Measurements from ENCODE around the gene CXCL14. TPM values are rescaled to one million over a fixed set of nuclear protein-coding genes. Genes with fewer than 3 reads are reported as not detected.
A peak's percentile ranks its signal among the peaks of the same experiment; 100 is the strongest.

The CXCL14 gene
- total RNA-seq, 2 donors from 2014 or later = 0.20 to 0.44 TPM

- Histone ChIP-seq H3K9me3 (ENCODE audit: control insufficient read depth, low read length) (no peaks in the 10 kb centered on the region), H3K27ac (ENCODE audit: low read depth, low read length) (no peak overlapping the region), H3K9ac (ENCODE audit: extremely low read depth, low read length, poor library complexity, severe bottlenecking) (no peak overlapping the region), H3K36me3 (ENCODE audit: control insufficient read depth, insufficient read depth, low read length) (no peaks in the 10 kb centered on the region), H3K27me3 (ENCODE audit: control insufficient read depth, insufficient read depth, low read length, poor library complexity, severe bottlenecking) (peaks cover 68% of the 10 kb centered on the region), H3K4me3 (ENCODE audit: low read length) (no peak overlapping the region), H3K4me1 (ENCODE audit: control insufficient read depth, insufficient read depth, low read length) (no peaks in the 10 kb centered on the region)
- Mint-ChIP-seq H3K27ac (no peak overlapping the region), H3K9me3 (no peaks in the 10 kb centered on the region), H3K4me1 (peaks cover 10% of the 10 kb centered on the region), H3K4me3 (no peak overlapping the region), H3K36me3 (ENCODE audit: low read depth) (no peaks in the 10 kb centered on the region), H3K27me3 (ENCODE audit: insufficient read depth) (peaks cover 86% of the 10 kb centered on the region)
- peak; percentile 92 for DNase-seq
- TF ChIP-seq CTCF (conservative IDR thresholded peaks at IDR 0.05) = peak; percentile 90
- WGBS, 2 experiments (ENCODE audit: insufficient coverage in 1 of 2, insufficient read length in 1 of 2) = 44 to 46% methylated on average over 11 to 15 of the region's 15 CpGs
Observed at GRCh38 chr5:135551593-135552447, 27.0 kb downstream of the CXCL14 start.

GRCh38 chr5:135549413-135549812 lies 29.4 kb downstream of the CXCL14 start:
- Mint-ChIP-seq H3K36me3 (ENCODE audit: low read depth) (no peaks in the 10 kb centered on the region), H3K9me3 (no peaks in the 10 kb centered on the region), H3K27ac (no peak overlapping the region), H3K4me1 (peaks cover 19% of the 10 kb centered on the region), H3K27me3 (ENCODE audit: insufficient read depth) (peaks cover 91% of the 10 kb centered on the region), H3K4me3 (no peak overlapping the region)
- Histone ChIP-seq H3K27me3 (ENCODE audit: control insufficient read depth, insufficient read depth, low read length, poor library complexity, severe bottlenecking) (peaks cover 92% of the 10 kb centered on the region), H3K4me1 (ENCODE audit: control insufficient read depth, insufficient read depth, low read length) (no peaks in the 10 kb centered on the region), H3K27ac (ENCODE audit: low read depth, low read length) (no peak overlapping the region), H3K4me3 (ENCODE audit: low read length) (no peak overlapping the region), H3K9me3 (ENCODE audit: control insufficient read depth, low read length) (no peaks in the 10 kb centered on the region), H3K9ac (ENCODE audit: extremely low read depth, low read length, poor library complexity, severe bottlenecking) (no peak overlapping the region), H3K36me3 (ENCODE audit: control insufficient read depth, insufficient read depth, low read length) (no peaks in the 10 kb centered on the region)
- 29 to 36% methylated on average over 3 to 4 of the region's 4 CpGs for WGBS, 2 experiments (ENCODE audit: insufficient coverage in 1 of 2, insufficient read length in 1 of 2)
- TF ChIP-seq CTCF (conservative IDR thresholded peaks at IDR 0.05) = no peak
- DNase-seq = no peak

- WGBS, 2 experiments (ENCODE audit: insufficient coverage in 1 of 2, insufficient read length in 1 of 2) = 58 to 69% methylated on average over 5 to 7 of the region's 8 CpGs
- TF ChIP-seq CTCF (conservative IDR thresholded peaks at IDR 0.05) = no peak
- Mint-ChIP-seq H3K27ac (no peak overlapping the region), H3K36me3 (ENCODE audit: low read depth) (no peaks in the 10 kb centered on the region), H3K4me1 (peaks cover 28% of the 10 kb centered on the region), H3K9me3 (no peaks in the 10 kb centered on the region), H3K4me3 (no peak overlapping the region), H3K27me3 (ENCODE audit: insufficient read depth) (peaks cover 98% of the 10 kb centered on the region)
- H3K9me3 ChIP-seq (ENCODE audit: control insufficient read depth, low read length) = no peaks in the 10 kb centered on the region
- H3K4me3 ChIP-seq (ENCODE audit: low read length) = no peak overlapping the region
- DNase-seq = no peak
- H3K9ac ChIP-seq (ENCODE audit: extremely low read depth, low read length, poor library complexity, severe bottlenecking) = no peak overlapping the region
- peaks cover 6% of the 10 kb centered on the region for H3K4me1 ChIP-seq (ENCODE audit: control insufficient read depth, insufficient read depth, low read length)
- no peaks in the 10 kb centered on the region for H3K36me3 ChIP-seq (ENCODE audit: control insufficient read depth, insufficient read depth, low read length)
- H3K27ac ChIP-seq (ENCODE audit: low read depth, low read length) = no peak overlapping the region
- peaks cover 96% of the 10 kb centered on the region for H3K27me3 ChIP-seq (ENCODE audit: control insufficient read depth, insufficient read depth, low read length, poor library complexity, severe bottlenecking)
Observed at GRCh38 chr5:135547590-135548254, 31.1 kb downstream of the CXCL14 start.
